CD4-positive, alpha-beta T cell treated with Interleukin-4 for 4 hours (primary cell): Measurements from ENCODE around the gene MTUS2.
A peak's percentile ranks its signal among the peaks of the same experiment; 100 is the strongest.

ENCODE experiments used
- DNase-seq: peaks from one replicate; pipeline ENCODE4 v3.0.0-alpha.2; 2020

Gene MTUS2

GRCh38 chr13:28820099-28821051, at the start of gene MTUS2:
MTUS2 (plus strand) TSS chr13:28820339.
- DNase-seq, result no peak

GRCh38 chr13:28778308-28779215, 41.6 kb upstream of the MTUS2 start:
- DNase-seq, result no peak

GRCh38 chr13:28792992-28793391, 27.1 kb upstream of the MTUS2 start:
- no peak for DNase-seq

DNA sequence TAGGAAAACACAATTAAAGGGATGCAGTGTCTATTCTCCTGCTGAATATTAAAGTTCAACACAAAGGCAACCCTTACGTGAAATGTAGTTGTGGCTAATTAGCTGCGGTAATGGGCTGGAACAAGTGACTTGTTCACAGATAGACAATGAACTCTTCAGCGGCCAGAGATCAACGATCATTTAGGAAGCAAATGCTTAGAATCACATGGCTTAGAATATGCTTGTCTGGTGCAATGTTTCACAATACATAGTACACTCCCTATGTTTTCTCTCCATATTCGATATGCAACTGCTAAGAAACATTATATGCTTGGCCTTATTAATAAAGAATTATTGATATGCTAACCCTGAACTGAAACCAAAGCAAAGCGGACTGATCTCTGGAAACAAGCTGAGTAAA, 25.7 kb upstream of the MTUS2 start:
- no peak for DNase-seq

DNA sequence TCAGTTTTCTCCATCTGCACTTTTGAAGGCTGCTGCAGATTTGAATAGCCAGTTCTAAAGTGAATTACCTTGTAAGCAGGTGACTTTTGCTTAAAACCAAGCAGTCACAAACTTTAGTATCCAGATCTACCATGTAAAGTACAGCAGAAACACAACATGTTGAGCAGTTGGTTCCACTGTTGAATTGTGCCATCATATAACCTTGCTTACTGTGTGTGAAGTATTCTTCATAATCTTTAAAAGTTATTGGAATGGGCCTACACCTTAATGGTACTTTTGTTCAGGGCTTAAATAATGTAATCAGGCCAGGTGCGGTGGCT, 23.2 kb upstream of the MTUS2 start:
- DNase-seq, result no peak

DNA sequence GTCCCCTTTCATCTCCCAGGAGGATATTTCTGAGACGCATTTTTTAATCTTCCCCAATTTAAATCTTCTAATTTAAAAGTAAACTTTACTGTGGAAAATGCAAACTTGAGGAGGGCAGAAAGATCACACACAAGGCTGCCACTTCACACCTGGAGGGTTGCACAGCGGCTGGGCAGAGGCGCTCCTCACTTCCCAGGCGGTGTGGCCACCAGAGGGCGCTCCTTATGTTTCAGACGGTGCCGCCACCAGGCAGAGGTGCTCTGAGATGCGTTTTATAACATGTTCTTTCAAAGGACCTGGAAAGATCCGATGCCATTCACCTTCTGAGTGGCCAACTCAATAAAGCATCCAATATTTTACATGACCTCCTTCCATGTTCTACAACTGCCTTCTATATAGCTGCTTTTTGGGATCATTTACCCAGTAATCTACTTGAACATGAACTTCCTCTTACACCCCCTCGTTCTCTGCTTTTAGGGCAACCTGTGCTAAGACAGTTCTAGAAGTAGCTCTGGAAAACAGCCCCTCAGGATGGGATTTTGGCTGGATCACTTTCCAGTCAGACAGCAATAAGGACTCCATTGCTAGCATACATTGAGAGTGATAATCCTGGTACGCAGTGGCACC, 14.8 kb upstream of the MTUS2 start:
- no peak for DNase-seq

GRCh38 chr13:28817204-28817603, 2.9 kb upstream of the MTUS2 start:
- DNase-seq, result no peak

GRCh38 chr13:28819046-28819730, 951 bp upstream of the MTUS2 start:
- no peak for DNase-seq

DNA sequence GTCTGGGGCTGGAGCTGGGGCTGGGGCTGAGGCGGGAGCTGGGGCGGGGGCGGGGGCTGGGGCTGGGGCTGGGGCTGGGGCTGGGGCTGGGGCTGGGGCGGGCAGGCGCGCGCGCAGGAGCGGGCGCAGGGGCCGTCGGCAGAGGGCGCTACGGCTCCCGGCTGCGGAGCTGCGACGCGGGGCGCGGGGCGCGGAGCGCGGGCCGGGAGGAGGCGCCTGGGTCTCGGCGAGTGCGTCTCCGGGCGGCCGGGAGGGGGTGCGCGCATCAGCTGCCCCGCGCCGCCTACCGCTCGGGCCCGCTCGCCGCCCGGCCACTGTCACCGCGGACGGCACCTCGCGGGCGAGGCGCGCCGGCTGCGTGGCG, 422 bp upstream of the MTUS2 start:
- peak; percentile 11 for DNase-seq

DNA sequence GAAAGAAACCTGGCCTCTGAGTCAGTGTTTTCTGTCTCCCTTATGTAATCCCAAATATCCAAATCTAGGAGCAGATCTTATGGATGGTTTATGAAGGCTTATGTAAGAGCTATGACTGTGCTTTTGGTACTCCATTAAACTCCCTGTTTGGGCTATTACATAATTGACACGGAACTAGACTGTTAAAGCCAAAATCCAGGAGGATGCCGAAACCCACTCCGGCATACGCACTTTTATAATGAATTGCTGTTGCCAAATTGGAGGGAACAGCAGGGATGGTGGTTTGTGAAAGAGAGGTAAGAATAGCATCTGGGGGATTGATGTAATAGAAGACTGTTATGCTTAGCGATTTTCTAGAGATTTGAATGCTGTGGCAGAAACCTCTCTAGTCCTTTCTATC, 2.0 kb downstream of the MTUS2 start:
- DNase-seq, result no peak

- DNase-seq, result no peak
Observed at GRCh38 chr13:28822801-28823200, 2.7 kb downstream of the MTUS2 start.

GRCh38 chr13:28825379-28825778, 5.2 kb downstream of the MTUS2 start:
- DNase-seq, result no peak

GRCh38 chr13:28826368-28826767, 6.2 kb downstream of the MTUS2 start:
- no peak for DNase-seq

- no peak for DNase-seq
Observed at GRCh38 chr13:28830580-28830979, 10.4 kb downstream of the MTUS2 start.

DNA sequence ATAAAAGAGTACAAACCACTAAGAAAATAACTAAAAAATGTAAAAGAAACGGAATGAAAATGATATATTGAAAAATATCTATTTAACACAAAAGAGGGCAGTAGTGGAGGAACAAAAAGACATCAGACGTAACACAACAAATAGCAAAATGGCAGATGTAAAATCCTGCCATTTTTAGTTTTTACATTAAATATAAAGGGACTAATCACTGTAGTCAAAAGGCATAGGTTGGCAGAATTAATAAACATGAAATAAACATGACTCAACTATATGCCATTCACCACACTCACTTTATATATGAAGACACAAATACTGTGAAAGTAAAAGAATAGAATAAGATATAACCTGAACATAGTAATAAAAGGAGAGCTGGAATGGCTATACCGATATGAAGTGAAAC, 11.0 kb downstream of the MTUS2 start:
- DNase-seq, result no peak

DNA sequence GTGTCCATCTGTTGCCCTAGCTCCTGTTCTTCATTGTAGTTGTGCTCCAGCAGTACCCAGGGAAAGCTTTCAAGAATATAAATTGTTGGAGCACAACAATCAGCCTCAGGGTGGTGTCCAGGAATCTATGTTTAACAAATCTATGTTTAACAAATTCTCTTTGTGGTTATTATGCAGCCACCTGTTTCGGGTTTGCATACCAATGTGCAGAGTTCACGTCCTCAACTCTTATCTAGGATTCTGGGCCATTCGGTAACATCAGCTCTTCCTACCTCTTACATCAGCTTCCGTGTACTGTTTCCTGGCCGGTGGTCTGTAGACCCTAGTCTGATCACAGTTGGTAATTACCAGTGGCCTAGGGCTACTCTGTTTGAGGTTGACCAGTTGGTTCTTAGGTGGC, 17.0 kb downstream of the MTUS2 start:
- no peak for DNase-seq

DNA sequence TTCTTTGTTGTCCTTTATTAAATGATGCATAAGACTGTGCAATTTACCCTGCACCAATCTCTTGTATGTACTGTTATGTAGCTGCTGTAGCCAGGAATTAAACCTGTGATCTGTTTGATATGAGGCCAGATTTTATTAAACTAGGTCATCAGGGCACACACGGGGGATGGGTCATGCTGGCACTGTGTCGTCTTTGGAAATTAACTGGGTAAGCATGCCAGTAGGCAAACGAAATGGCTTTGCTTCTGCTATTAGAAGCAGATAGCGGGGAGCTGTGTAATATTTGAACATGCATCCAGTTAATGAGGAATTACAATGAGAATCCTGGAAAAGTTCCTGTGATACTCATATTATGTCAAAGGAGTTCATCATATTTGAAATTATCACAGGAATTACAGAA, 23.5 kb downstream of the MTUS2 start:
- no peak for DNase-seq

DNA sequence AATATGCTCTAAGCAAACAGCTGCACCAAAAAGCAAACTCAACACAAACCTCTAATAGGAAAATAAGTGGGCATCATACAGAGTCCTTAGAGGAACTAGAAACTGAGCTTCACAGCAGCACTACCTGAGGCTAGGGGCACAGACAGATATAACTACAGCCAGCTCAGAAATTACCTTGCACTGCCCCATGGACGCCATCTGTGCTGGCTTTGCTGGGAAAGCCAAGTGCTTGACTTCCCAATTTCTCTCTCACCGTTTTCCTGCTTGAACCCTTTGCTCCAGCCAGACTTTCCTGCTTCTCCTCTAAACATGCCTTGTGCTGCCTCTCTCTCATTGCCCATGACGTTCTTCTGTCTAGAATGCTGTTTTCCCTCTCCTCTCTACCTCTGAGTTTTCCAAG, 29.3 kb downstream of the MTUS2 start:
- no peak for DNase-seq

DNA sequence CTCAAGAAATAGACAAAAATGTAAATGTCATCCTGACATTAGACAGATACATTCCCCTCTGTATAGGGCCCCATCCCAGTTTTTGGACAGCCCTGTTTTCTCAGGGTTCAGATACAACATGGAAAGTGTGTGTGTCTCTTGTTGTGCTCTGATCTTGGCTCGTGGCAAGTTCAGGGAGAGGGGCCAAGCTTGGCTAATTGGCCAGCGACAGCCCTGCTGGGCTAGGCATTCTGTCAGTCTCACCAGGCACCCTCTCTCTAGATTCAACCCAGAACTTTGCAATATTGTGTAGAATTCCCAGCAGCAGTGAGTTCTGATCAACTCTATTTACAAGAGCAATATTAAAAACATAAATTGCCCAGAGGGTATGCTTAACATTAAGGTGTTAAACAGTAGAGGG, 30.1 kb downstream of the MTUS2 start:
- DNase-seq, result no peak

DNA sequence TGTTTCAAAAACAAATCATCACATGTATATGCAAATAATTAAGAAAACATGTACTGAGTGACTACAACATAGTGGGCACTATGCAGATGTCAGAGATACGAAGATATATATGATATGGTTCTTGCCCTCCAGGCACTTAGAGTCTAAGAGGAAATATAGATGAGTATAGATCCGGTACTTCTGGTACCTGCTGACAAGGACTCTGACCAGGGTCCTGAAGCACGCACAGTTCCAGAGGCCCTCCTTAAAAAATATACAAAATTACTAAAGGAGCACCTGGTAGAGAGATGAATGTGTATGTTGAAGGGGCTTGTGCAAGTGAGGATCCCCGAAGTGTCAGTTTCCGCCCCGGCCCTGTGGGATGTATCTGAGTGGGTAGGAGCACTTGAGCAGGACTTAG, 31.3 kb downstream of the MTUS2 start:
- no peak for DNase-seq

DNA sequence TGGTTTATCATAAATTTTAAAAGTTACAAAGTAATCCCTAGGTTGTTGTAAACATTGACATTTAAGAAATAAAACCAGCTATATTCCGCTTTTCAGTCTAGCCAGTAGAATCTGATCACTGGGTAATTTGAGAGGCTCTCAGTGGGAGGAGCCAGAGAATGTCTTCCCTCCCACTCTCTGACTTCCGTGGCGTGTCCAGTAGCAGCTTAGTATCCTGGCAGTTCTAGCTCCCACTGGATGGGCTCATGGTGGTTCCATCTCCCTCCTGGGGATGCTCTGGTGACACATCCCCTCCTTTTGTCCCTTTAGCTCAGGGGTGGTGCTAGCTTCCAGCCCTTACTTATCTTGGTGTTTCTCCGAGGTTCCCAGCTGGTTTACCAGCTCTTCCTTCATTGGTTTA, 34.5 kb downstream of the MTUS2 start:
- no peak for DNase-seq

DNA sequence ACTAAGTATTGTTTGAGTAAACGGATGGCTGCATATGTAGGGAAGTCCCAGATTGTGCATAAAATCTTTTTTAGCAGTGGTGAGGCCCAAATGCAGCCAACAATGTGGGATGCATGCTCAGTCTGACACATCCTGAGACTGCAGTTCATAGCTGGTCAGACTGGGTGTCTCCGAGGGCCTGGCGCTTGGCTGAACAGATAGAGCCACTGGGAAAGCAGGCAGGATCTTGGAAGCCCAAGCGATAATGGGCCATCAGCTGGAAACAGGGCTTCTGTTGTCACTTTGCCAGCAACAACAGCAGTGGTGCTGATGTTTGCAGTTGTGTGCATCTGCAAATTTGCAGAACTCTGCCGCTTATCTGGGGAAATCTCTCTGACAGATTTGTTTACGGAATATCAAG, 36.1 kb downstream of the MTUS2 start:
- no peak for DNase-seq

DNA sequence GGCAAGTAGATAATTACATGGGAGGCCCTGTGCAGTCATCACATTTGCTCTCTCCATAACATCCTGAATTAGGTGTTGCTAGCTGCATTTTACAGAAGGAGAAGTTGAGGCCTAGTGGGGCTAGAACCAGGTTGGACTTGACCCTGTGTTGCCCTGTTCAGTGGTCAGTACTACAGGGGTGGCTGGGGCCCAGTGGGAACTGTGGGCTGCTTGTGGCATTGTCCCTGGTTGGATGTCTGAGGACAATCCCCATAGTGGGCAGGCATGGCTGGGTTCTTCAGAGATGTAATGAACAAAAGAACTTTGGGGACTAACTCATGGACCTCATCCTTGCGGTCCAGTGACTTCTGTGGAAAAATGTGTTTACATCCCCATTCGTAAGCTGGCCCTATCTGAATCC, 38.9 kb downstream of the MTUS2 start:
- DNase-seq, result no peak
